Amniotic stem cell (primary cell): ENCODE results near the gene UBR2.

Experiments used
- DNase-seq: peaks from one replicate; lab custom pipeline; 2025; lab: John Stamatoyannopoulos, UW

Gene UBR2

DNA sequence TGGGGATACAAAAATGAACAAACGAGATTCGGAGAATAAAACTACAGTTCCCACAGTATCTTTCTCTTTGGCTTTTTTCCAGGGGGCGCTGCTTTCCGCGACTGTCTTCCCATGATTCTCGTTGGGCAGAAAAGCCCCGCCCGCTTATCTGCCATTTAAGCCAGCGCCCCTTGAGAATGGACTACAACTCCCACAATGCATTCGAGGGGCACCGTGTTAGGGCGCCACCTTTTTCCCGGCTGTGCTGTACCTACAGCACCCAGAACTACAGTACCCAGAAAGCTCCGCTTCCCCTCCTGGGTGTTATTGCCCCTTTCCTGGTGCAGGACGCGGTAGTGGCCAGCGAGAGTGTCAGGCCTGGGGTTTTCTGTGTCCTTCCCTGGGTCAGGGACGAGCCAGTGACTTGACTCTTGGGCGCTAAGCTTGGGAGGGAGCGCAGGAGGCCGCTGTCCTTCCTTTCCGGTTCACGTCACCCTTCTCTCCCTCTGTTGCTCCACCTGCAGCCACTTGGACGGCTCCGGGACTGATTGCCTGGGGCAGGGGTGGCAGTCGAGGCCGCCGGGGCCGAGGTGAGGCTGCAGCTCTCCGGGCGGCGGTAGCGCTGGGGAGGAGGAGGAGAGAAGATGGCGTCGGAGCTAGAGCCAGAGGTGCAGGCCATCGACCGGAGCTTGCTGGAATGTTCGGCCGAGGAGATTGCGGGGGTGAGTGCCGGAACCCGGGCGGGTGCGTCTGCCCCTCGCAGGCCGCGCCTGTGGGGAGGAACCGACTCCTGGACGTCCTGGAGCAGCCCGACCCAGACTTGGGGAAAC lies at the start of gene UBR2:
TSS of gene UBR2 (plus strand) at position 333 of the 809 bp plus-strand sequence. CDS start at position 624, 291 bp downstream.
- DNase-seq = peak; percentile 98

DNA sequence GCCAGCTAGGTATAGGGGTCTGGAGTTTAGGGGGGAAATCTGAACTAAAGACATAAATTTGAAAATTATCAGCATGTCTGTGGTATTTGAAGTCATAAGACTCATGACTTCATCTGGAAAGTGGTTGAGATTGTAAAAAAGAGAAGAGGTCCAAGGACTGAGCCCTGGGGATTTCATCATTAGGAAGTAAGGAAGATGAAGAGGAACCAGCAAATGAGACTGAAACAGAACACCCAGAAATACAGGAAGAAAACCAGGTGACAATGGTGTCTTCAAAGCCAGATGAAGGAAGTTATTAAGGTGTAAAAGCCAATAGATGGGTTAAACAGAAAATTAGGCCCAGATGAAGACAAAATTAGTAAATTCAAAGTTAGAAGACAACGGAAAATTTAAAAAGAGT lies 49.1 kb upstream of the UBR2 start:
- no peak for DNase-seq

DNA sequence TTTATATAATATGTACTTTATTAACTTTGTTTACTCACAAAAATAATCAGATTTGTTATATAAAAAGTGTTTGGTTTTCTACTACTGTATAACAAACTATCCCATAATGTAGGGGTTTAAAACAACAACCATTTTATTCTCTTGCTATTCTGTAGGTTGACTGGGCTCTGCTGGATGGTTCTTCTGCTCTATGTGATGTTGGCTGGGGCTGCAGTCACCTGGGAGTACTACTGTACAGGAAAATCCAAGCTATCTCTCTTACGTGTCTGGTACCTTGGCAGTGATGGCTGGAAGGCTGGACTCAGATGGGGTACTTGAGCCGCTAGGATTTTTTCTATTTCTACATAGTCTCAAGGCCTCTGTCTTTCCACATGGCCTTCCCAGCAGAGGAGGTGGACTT lies 44.0 kb upstream of the UBR2 start:
- DNase-seq = no peak

DNA sequence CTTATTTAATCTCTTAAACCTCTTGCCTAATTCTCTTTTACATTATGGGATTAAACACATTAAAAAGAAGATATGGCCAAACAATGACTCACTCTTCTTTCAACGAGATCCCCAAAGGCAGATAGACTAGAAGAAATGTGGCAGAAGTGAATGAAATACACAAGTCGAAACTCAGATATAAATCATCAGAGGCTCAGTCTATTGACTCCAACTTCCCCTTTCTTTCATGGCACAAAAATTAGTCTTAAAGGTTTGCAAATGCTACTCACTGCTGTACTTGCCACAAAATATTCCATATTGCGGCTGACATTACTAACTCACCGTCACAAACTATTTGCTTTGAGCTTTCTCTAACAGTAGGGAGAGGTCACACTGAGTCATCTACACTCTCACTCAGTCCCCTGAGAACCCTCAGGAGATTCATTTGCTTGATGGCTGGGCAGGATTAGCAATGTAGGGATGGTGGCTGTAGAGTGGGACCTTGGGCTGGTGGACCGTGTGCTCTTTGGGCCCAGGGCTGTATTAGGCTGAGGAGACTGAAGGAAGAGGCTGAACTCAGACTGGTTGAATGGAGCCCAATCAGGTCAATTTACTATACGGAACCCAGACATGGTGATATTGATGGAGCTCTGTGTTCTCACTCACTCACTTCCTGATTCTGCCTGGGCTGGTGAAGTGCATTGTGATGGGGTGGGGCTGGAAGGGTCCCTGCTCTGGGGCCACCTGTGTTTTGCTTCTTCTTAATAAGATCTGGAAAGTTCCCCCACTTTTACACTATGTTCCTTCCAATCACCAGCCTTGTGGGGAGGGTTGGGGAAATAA lies 42.8 kb upstream of the UBR2 start:
- DNase-seq = no peak

DNA sequence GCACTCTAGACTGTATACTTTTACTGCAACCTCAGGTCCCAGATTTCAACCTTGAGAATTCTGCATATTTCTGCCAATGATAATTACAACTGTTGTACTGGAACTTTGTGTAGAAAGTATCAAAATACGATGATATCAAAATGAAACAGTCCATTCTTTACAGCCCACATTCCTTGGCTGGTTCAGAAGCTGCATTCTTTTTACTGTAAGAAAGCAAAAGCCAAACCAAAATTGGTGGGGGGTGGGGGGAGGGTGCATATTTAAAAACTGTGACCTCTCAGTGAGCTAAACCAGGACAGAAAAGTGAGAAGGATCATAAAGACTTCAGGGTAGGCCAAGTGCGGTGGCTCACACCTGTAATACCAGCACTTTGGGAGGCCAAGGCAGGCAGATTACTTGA lies 41.8 kb upstream of the UBR2 start:
- DNase-seq = no peak

DNA sequence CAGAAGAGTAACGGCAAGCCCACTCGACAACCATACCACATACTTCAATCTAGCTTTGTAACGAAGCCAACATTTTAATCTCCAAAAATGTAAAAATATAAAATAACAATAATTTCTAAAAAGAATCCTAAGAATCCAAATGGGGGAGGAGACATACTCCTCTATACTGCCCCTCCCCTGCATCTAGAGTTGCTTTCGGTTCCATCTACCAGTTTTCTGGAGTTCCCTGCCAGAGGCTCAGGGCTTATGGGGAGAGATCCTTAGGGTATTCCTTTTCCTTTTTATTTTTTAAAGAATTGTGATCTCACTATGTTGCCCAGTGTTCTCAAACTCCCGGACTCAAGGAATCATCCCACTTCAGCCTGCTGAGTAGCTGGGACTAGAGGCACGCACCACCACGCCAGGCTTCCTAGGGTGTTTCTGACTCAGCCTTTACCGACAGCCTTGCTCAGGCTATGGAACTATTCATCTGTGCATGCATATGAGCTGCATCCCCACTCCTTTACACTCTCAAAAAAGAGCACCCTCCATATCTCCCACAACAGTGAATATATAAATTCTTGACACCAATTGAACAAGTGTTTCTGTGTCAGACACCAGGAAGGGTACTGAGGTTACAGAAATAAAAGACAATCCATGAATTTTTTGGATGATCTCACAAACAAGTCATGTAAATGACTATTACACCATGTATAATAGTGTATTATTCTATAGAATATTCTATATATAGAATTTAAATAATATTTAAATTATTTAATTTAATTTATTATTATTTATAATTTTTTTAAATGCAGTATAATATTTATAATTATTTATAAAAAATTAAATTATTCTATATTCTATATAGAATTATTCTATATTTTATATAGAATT lies 40.7 kb upstream of the UBR2 start:
- DNase-seq = no peak

DNA sequence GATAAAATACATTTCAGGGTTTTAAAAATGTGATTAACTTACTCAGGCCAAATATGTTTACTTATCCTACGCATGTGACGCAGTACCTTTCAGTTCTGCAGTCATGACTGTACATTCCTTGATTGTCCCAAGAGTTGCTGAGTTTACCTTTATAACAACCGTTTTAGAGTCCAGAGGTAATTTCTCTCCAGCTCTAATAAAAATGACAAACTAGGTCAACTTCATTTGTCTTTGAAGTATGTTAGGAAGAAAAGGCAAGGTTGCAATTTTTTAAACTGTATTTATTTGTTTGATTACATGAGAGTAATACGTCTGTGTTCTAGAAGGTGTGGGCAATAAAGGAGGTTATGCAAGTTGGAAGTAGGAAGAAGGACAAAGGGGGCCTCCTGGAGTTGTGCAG lies 38.6 kb upstream of the UBR2 start:
- no peak for DNase-seq

DNA sequence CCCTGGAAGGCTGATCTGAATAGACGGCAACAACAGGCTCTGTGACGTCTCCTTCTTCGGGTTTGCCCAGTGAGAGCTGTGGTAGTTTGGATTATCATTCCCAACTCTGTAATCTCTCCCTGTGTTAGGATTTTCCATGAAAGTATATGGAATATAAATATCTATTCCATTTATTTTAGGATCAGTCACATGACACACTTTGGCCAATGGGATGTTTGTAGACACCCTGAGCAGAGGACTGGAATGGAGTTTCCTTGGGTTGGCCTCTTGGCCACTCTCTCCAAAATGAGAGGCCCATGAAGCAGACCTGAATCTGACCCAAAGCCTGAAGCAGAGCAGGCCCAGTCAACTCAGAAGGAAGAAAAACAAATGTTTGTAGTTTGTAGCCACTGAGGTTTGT lies 37.2 kb upstream of the UBR2 start:
- no peak for DNase-seq

DNA sequence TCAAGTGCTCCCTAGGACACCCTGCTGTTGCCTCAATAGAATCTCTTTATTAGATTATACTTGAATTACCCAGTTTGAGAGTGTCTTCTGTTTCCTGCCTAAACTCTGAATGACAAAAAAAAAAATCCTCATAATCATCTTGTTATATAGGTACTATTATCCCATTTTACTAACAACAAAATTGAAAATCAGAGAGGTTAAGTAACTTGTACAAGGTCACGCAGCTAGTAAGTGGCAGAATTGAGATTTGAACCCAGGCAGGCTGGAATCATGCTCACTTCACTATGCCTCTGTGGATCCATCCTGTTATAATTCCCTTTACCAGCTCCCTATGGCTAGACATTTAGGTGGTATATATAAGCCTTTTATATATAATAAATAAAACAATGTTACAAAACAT lies 36.6 kb upstream of the UBR2 start:
- DNase-seq = no peak

DNA sequence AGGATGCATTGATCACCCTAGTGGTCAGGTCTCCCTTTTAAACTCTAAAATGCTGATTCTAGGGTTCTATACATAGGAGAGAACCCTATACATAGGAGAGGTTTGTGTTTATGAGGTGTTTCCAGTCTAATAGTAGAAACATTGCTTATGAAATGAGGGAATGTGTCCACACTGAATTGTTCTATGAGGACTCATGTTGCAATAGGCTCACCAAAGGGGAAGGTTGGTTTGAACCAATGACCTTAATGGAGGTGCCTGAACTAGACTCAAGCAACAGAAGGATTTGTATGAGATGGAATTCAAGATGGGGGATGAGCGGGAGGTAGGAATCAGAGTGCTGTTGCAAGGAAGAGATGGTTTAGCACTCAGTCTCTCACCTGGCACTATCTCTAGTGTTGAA lies 33.5 kb upstream of the UBR2 start:
- DNase-seq = no peak

DNA sequence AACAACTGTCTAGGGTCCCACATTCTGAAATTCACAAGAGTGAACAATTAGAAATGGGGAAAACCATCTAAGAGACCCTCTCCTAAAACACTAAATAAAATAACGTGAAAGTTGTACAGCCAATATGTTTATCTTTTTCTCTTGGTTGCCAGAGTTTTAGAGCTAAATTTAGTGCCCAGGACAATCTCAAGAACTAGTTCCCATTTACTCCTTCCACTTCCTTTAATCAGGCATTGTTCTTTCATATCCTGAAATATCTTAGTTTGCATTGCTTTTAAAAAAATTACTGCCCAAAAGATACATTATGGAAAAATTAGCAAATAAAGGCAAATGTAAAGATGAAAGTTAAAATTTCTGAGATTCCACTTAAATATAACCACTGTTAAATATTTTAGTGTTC lies 33.1 kb upstream of the UBR2 start:
- no peak for DNase-seq

DNA sequence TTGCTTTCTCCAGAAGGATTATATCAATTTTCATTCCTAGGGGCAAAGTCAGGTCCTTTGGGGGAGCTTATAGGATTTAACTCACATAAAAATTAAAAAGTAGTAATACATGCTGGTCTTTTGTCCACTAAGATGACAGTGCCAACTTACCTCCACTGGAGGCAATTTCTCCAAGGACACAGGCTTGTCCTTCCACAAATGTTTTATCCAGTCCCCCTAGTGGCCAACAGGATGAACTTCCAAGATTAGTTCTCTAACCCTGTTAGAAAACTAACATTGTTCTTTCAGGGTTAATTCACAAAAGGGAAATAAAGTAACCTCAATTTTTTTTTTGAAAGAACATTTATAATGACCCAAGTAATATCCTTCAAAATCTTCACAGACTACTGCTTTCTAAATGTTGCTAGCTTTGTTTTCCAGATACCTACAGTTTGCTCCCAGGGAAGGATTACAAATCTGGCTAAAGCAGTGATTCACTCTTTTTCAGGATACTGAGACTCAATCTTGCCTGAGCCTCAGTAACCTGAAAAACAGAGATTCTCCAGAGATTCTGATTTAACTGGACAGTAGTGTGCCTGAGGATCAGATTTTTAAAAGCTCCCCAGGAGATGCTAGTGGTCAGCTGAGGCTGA lies 31.7 kb upstream of the UBR2 start:
- peak; percentile 62 for DNase-seq

DNA sequence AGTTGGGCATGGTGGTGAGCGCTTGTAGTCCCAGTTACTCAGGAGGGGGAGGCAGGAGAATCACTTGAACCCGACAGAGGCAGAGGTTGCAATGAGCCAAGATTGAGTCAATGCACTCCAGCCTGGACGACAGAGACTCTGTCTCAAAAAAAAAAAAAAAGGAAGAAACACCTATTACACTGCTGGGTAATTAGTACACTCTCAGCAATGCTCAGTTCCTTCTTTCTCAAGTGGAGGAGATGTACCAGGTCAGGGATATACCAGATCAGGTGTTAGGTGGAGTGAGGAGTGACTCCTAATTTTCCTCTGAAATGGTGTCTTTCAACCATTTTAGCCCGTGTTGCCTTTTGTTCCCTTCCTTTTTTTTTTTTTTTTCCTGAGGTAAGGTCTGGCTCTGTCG lies 30.0 kb upstream of the UBR2 start:
- DNase-seq = no peak

DNA sequence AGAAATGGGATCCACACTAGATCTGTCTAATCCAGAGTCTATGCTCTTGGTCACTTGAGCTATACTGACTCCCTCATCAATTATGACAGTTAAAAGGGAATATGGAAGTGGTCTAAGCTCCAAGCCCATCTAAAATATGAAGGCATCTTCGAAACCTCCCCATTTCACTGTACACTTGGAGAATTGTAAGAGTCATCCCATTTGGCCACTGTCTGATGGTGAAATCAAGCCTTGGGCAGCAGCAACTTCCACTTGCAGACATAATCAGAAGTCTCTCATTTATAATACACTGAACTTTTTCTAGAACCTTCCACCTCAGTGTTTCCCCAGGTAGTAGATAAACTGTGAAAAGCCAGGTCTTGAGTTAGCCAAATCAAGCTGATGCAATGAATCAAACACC lies 26.3 kb upstream of the UBR2 start:
- DNase-seq = no peak

DNA sequence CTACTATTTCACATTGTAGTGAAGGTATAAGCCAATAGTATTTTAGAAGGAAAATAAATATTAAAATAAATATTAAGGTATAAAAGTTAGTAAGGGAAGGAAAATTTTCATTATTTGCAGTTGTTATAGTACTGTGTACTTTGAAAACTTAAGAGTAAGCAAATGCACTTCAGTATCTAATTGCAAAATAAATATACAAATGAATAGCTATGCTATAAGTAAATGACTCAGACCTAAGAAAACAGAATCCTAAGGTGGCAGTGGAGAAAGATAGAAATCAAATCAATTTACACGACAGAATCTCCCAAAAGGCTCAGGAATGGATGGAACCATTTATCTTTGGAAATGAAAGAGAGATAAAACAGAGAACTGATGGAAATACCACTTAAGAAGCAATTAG lies 24.7 kb upstream of the UBR2 start:
- DNase-seq = no peak

DNA sequence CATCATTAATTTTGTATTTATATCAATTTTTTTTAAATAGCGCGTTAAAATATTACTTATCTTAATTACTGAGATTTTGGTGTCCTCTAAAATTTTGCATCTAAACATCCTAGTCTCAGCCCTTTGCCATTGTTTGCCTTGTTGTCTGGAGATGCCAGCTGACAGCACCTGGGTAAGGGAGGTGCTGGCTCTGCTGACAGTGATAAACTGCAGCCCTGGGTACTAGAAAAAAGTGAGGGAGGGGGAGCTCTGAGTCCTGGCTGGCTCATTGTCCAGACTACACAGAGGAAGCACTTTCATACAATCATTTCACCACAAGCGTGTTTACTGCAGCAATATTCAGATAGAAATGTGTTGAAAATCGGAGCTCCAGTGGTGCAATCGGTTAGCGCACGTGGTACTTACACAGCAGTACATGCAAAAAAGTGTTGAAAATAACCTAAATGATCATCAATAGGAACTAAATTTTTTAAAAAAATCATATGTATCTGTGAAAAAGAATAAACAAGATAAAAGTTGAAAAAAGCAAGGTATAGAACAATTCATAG lies 18.5 kb upstream of the UBR2 start:
- no peak for DNase-seq

DNA sequence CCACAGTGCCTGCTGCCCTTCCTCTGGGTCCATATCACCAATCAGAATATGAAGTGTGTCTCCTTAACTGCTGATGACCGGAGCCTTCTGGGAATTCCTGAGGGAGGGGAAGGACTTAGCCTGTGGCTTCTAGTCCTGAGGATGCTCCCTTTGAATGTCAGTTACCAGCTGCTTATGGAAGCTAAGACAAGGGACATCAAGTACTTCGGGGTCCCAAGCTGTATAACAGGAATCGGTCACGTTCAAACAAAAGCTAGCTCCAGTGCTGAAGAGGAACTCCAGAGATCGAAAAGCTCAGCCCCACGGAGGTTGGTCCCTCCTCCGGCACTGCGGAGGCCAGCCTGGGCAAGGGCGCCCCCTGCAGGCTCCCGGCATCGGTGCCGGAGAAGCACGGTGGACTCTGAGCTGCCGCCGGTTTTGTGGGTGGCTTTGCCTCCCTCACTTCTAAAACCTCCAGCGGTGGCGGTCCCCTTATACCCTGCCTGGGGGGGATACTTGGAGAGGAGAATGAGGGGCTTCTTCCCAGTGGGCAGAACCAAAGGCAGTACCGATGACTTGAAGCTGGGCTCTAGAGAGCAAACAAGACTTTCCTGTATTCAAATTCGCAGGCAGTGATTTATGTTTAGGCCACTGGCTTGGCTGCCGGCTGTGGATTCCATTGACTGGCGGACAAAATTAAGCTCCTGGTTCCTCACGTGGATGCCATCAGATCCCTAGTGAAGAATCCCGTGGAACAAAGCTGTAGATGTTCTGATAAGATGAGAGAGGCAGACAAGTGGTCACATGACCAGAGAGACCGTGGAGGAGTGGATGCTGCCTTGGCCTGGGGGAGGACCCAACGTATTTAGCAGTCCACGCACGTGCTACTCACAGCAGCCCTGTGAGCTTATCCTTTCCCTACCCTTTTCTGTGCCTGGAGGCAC lies 16.2 kb upstream of the UBR2 start:
- DNase-seq = peak; percentile 64

DNA sequence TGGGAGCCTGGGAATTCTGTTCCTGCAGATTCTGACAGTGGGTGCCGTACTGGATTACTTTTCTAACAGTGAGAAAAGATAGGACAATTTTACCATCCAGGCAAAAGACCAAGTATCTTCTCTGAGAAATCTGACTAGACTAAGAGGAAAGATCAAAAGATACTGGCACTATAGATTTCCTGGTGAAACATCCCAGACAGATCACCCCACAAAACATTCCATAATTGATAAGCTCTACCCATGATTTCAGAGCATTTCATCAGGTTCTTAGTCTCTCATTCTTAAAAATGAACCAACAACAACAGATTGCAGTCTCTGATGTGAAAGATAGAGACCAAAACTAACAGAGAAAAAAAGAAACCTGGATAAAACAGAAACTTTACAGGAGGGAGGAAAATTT lies 13.6 kb upstream of the UBR2 start:
- no peak for DNase-seq

DNA sequence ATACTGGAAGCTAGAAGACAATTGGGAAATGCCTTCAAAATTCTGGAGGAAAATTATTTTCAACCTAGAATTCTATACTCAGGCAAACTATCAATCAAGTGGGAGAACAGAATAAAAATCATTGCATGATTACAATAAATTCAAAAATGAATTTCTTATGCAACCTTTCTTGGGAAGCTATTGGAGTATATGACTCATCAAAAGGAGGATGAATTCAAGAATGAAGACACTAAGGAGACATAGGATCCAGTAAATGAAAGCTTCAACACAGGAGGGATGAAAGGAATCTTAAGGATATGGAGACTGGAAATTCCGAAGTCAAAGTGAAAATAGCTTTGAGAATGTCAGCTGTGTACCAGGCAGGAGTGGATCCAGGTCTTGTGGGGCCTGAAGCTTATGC lies 12.6 kb upstream of the UBR2 start:
- DNase-seq = no peak

DNA sequence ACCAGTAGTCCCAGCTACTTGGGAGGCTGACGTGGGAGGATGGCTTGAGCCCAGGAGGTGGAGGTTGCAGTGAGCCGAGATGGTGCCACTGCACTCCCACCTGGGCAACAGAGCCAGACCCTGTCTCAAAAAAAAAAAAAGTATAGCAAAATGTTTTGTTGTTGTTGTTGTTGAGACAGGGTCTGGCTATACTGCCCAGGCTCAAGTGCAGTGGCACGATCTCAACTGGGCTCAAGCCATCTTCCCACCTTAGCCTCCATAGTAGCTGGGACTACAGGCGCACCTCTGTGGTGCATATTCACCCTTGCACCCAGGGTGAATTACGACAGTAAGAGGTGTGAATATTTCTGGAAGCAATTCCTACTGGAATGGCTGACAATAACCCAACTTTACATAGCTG lies 11.4 kb upstream of the UBR2 start:
- no peak for DNase-seq
